ENCODE data around the gene TOMM6.

- TF ChIP-seq RCOR1 (IDR thresholded peaks at IDR 0.05; ENCODE audit: low read length) (no peak), CTCF (IDR thresholded peaks at IDR 0.05) (no peak), EP300 (IDR thresholded peaks at IDR 0.05; ENCODE audit: borderline replicate concordance in 1 of 2, low read depth in 1 of 2, low read length in 1 of 2) (no peak), TAF1 (IDR thresholded peaks at IDR 0.05; ENCODE audit: borderline replicate concordance, low read depth, low read length) (no peak), SMC3 (IDR thresholded peaks at IDR 0.05; ENCODE audit: low read depth, low read length) (no peak)
Observed at GRCh38 chr6:41813469-41813868, 26.0 kb downstream of the TOMM6 start.

Data from SK-N-SH (cell line).